SK-MEL-5 (cell line): Measurements from ENCODE around the gene AKR1C1. TPM values are rescaled to one million over a fixed set of nuclear protein-coding genes. Genes with fewer than 3 reads are reported as not detected.
"Not testable (repeated sequence)": the region's sequence is repeated elsewhere in the genome, so short reads cannot be mapped to it uniquely, and the experiment has no call there.

Experiments
- DNase-seq: peaks from one replicate; pipeline ENCODE4 v3.0.0-alpha.2; 2016; ENCODE audit warnings: low read depth, low spot score
- in situ Hi-C: cut with HindIII; loops from 2 replicates; pipeline ENCODE4 v1.10.0; 2016; ENCODE audit warnings: low sequenced_read_pairs, high pct_unique_total_duplicates, low pct_unique_long_range_greater_than_20kb
- total RNA-seq: library from RNA; depleted of rRNA; stranded (reverse); fragments of >200 nt; shearing (Covaris generic); gene quantifications from 2 replicates; pipeline ENCODE4 v1.2.3, GENCODE V29; 2014

The AKR1C1 gene
- total RNA-seq, 1 experiment from 2014 or later: 0.24 TPM

- no peak for DNase-seq
- in situ Hi-C loops: no loop called here
These were observed 18.4 kb upstream of the AKR1C1 start for GRCh38 chr10:4944841-4945240.

- no peak for DNase-seq
- in situ Hi-C loops: no loop called here
These were observed 17.2 kb upstream of the AKR1C1 start for GRCh38 chr10:4945766-4946717.

- no peak for DNase-seq
- in situ Hi-C loops: no loop called here
These were observed 16.1 kb upstream of the AKR1C1 start for GRCh38 chr10:4947039-4947634.

- in situ Hi-C loops: no loop called here
- no peak for DNase-seq
These were observed 15.3 kb upstream of the AKR1C1 start for GRCh38 chr10:4947635-4948596.

- peak; percentile 21 for DNase-seq
- in situ Hi-C loops: not testable (repeated sequence)
These were observed 11.6 kb upstream of the AKR1C1 start for GRCh38 chr10:4951512-4952162.

- in situ Hi-C loops: no loop called here
- DNase-seq: no peak
These were observed 9.8 kb upstream of the AKR1C1 start for GRCh38 chr10:4953405-4953804.

- in situ Hi-C loops, DNase-seq: not testable (repeated sequence)
These were observed 7.1 kb upstream of the AKR1C1 start for GRCh38 chr10:4956088-4956487.

- in situ Hi-C loops, DNase-seq: not testable (repeated sequence)
These were observed 6.1 kb upstream of the AKR1C1 start for GRCh38 chr10:4956955-4957645.

- DNase-seq, in situ Hi-C loops: not testable (repeated sequence)
These were observed 1.7 kb upstream of the AKR1C1 start for GRCh38 chr10:4961558-4961957.

GRCh38 chr10:4962308-4962707, 907 bp upstream of the AKR1C1 start:
- in situ Hi-C loops: not testable (repeated sequence)

GRCh38 chr10:4963815-4964154, 570 bp downstream of the AKR1C1 start:
- in situ Hi-C loops, DNase-seq: not testable (repeated sequence)

More at GRCh38 chr10:4962308-4962707, 907 bp upstream of the AKR1C1 start:
- DNase-seq: not testable (repeated sequence)

- in situ Hi-C loops: not testable (repeated sequence)
These were observed 2.5 kb downstream of the AKR1C1 start for GRCh38 chr10:4965763-4966162.

GRCh38 chr10:4967189-4967588, 4.0 kb downstream of the AKR1C1 start:
- in situ Hi-C loops, DNase-seq: not testable (repeated sequence)

More at GRCh38 chr10:4965763-4966162, 2.5 kb downstream of the AKR1C1 start:
- not testable (repeated sequence) for DNase-seq

- in situ Hi-C loops, DNase-seq: not testable (repeated sequence)
These were observed 6.1 kb downstream of the AKR1C1 start for GRCh38 chr10:4969289-4969688.

- in situ Hi-C loops, DNase-seq: not testable (repeated sequence)
These were observed 7.1 kb downstream of the AKR1C1 start for GRCh38 chr10:4970362-4970761.

GRCh38 chr10:4972369-4973142, 9.3 kb downstream of the AKR1C1 start:
- DNase-seq, in situ Hi-C loops: not testable (repeated sequence)
